Measurements from ENCODE around the gene KCND3. TPM values are rescaled to one million over a fixed set of nuclear protein-coding genes. Genes with fewer than 3 reads are reported as not detected.
A peak's percentile ranks its signal among the peaks of the same experiment; 100 is the strongest.

KCND3 gene
- total RNA-seq, 4 donors from 2014 or later, result 1.8 to 5.3 (median 4.2) TPM

DNA sequence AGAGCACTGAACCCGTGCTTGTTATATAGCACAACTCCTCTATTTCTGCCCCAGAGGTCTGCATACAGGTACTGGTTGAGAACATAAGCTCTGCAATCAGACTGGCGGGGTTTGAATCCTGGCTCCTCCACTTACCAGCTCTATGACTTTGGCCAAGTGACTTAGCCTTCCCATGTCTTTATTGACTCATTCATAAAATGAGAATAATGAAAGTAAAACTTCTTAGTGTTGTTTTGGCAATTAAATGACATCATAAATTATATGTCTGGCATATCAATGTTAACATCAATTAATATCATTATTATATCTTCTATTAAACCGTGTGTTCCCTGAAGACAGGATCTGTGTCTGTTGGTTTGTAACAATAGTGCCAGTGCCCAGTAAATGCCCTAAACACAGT lies 254.6 kb downstream of the KCND3 start:
- intact Hi-C loops (cut with DNase I), result no loop called here
- H3K27me3 ChIP-seq, result no peaks in the 10 kb centered on the region
- TF ChIP-seq, protein P1, sequence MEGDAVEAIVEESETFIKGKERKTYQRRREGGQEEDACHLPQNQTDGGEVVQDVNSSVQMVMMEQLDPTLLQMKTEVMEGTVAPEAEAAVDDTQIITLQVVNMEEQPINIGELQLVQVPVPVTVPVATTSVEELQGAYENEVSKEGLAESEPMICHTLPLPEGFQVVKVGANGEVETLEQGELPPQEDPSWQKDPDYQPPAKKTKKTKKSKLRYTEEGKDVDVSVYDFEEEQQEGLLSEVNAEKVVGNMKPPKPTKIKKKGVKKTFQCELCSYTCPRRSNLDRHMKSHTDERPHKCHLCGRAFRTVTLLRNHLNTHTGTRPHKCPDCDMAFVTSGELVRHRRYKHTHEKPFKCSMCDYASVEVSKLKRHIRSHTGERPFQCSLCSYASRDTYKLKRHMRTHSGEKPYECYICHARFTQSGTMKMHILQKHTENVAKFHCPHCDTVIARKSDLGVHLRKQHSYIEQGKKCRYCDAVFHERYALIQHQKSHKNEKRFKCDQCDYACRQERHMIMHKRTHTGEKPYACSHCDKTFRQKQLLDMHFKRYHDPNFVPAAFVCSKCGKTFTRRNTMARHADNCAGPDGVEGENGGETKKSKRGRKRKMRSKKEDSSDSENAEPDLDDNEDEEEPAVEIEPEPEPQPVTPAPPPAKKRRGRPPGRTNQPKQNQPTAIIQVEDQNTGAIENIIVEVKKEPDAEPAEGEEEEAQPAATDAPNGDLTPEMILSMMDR (IDR thresholded peaks at IDR 0.05), result no peak
- TF ChIP-seq POLR2A (IDR thresholded peaks at IDR 0.05), result no peak
- H3K4me3 ChIP-seq (replicated peaks in 1 of 3), result no peak overlapping the region
- no peak overlapping the region for H3K27ac ChIP-seq
- no peak for DNase-seq
- WGBS, 2 donors, result 91 to 92% methylated on average over 3 of the region's 3 CpGs
- H3K9me3 ChIP-seq, result no peaks in the 10 kb centered on the region
- peaks cover 1 to 35% of the 10 kb centered on the region in 2 donors for H3K4me1 ChIP-seq
- no peaks in the 10 kb centered on the region for H3K36me3 ChIP-seq

DNA sequence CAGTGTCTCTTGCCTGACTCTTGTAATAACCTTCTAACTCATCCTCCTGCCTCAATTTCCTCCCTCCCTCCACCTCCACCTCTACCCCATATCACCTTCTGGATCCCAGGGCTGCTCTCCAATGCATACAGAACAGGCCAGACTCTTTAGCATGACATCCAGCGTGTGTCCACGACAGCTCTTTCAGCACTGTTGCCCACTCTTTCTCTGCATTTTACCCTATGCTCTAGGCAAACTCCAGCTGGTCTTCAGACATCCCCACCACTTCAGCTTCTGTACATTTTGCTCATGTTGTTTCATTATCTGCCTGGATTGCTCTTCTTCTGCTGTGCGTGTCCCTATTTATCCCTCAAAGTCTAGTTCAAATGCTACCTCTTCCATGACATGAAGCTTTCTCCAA lies 255.0 kb downstream of the KCND3 start:
- WGBS, 2 donors, result 75 to 94% methylated on average over 3 of the region's 3 CpGs
- Histone ChIP-seq H3K36me3 (no peaks in the 10 kb centered on the region), H3K4me1 (peaks cover 0 to 38% of the 10 kb centered on the region in 2 donors), H3K27ac (peak overlapping the region in 1 of 3 donors; percentile 49), H3K27me3 (no peaks in the 10 kb centered on the region), H3K4me3 (replicated peaks in 1 of 3) (no peak overlapping the region), H3K9me3 (no peaks in the 10 kb centered on the region)
- no peak for TF ChIP-seq POLR2A (IDR thresholded peaks at IDR 0.05)
- TF ChIP-seq, protein P1 (IDR thresholded peaks at IDR 0.05), result no peak
- no peak for DNase-seq
- intact Hi-C loops (cut with DNase I), result no loop called here

DNA sequence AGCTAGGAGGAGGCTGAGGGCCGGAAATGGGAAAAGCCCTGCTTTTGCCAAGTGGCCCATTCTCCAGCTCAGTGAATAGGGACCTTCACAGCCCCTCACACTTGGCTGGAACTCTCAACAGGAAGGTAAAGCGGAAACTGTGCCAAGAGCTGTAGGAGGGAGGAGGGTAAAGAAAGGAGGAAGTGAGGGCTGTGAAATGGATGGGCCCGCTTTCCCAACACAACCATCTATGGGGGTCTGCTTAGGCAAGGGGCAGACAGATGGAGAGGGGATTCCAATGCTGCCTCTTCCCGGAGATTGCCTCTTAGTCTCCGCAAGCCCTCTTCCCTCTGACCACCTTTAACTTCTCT lies 255.5 kb downstream of the KCND3 start:
- WGBS, 2 donors, result 75 to 77% methylated on average over 5 of the region's 5 CpGs
- Histone ChIP-seq H3K27ac (peak overlapping the region; percentile 10 to 49 (median 23)), H3K9me3 (no peaks in the 10 kb centered on the region), H3K4me1 (peaks cover 0 to 38% of the 10 kb centered on the region in 2 donors), H3K4me3 (replicated peaks in 1 of 3) (no peak overlapping the region), H3K36me3 (no peaks in the 10 kb centered on the region), H3K27me3 (no peaks in the 10 kb centered on the region)
- TF ChIP-seq POLR2A (IDR thresholded peaks at IDR 0.05), result no peak
- TF ChIP-seq, protein P1 (IDR thresholded peaks at IDR 0.05), result no peak
- intact Hi-C loops (cut with DNase I), result no loop called here
- DNase-seq, result no peak

DNA sequence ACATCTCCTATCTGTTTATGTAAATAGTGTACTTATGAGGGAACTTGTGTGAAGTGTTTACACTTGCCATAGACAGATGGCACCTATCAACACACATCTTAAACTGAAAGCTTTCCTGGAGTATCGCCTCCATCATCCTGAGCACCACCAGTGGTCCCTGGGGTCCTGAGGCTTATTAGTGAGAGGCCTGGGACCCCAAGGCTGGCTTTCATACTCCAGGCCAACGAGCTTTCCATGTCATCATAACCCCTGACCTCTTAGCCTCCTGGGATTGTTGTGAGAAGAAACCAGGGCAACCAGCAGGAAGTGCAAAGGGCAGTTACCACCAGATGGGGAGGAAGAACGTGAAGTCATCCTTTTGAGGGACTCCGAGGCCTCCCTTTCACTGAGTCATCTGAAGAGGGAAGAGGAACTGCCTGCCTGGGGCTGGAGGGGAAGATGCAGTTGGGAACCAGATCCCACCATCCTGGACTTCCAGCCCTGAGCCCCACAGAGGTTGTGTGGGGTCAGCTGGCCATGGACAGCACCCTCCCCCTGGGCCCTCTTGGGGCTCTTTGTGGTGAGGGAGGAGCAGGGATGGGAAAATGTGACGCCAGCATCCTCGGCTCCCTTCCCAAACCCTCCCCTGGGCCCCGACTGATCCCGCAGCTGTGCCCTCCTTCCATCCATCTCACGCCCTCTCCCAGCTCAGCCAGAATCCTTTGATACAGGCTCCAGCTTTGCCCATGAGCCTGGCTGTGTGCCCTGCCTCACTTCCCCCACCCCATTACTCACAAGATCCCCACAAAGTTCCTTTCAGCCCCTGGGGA lies 256.1 kb downstream of the KCND3 start:
- Histone ChIP-seq H3K4me1 (peaks cover 0 to 38% of the 10 kb centered on the region in 2 donors), H3K27ac (peak overlapping the region; percentile 10 to 49 (median 23)), H3K4me3 (replicated peaks in 1 of 3) (no peak overlapping the region), H3K36me3 (no peaks in the 10 kb centered on the region), H3K27me3 (no peaks in the 10 kb centered on the region), H3K9me3 (no peaks in the 10 kb centered on the region)
- TF ChIP-seq, protein P1 (IDR thresholded peaks at IDR 0.05), result no peak
- no peak for TF ChIP-seq POLR2A (IDR thresholded peaks at IDR 0.05)
- WGBS, 2 donors, result 59 to 72% methylated on average over 9 of the region's 9 CpGs
- intact Hi-C loops (cut with DNase I), result no loop called here
- no peak for DNase-seq

DNA sequence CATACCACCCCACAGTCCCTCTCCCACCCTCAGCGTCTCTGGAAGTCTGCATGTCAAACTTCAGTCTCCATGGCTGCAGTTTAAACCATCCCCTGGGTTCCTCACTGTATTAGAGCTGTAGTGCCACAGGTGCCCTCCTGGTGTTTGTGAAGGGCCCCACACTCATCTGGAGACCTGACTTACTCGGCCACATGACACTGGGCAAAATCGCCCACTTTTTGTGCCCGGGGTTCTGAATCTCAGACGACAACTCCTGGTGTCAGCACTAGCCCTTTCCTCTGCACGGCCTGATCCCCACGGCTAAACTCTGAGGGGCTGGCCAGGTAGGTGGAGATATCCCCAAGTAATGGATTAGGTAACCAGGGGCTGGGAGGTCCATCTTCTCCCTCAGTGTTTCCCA lies 256.8 kb downstream of the KCND3 start:
- Histone ChIP-seq H3K4me1 (peaks cover 0 to 31% of the 10 kb centered on the region in 2 donors), H3K4me3 (replicated peaks in 1 of 3) (no peak overlapping the region), H3K9me3 (no peaks in the 10 kb centered on the region), H3K27me3 (no peaks in the 10 kb centered on the region), H3K36me3 (no peaks in the 10 kb centered on the region), H3K27ac (no peak overlapping the region)
- 83 to 87% methylated on average over 7 of the region's 7 CpGs for WGBS, 2 donors
- intact Hi-C loops (cut with DNase I), result no loop called here
- no peak for TF ChIP-seq POLR2A (IDR thresholded peaks at IDR 0.05)
- TF ChIP-seq, protein P1 (IDR thresholded peaks at IDR 0.05), result no peak
- no peak for DNase-seq

Measured in thyroid gland (tissue), 4 donors.